D721Med (cell line): ENCODE data around the gene TBXAS1.

Experiments
- DNase-seq: peaks from one replicate; pipeline ENCODE4 v3.0.0; 2011; ENCODE audit warnings: low spot score; ENCODE audit not compliant: insufficient read length
- FAIRE-seq: peaks from 2 replicates; lab custom pipeline; 2011; peaks lifted over from hg19 to GRCh38; lab: Jason Lieb, UNC
- TF ChIP-seq, protein P1 (sequence below): IDR thresholded peaks from 2 replicates; pipeline ENCODE4 v1.5.1; 2012; ENCODE audit warnings: mild to moderate bottlenecking, control low read depth; ENCODE audit not compliant: insufficient read depth; ENCODE audit errors: missing control alignments

Gene TBXAS1

GRCh38 chr7:139936760-139937310 lies 107.8 kb downstream of the TBXAS1 start:
- TF ChIP-seq, protein P1, sequence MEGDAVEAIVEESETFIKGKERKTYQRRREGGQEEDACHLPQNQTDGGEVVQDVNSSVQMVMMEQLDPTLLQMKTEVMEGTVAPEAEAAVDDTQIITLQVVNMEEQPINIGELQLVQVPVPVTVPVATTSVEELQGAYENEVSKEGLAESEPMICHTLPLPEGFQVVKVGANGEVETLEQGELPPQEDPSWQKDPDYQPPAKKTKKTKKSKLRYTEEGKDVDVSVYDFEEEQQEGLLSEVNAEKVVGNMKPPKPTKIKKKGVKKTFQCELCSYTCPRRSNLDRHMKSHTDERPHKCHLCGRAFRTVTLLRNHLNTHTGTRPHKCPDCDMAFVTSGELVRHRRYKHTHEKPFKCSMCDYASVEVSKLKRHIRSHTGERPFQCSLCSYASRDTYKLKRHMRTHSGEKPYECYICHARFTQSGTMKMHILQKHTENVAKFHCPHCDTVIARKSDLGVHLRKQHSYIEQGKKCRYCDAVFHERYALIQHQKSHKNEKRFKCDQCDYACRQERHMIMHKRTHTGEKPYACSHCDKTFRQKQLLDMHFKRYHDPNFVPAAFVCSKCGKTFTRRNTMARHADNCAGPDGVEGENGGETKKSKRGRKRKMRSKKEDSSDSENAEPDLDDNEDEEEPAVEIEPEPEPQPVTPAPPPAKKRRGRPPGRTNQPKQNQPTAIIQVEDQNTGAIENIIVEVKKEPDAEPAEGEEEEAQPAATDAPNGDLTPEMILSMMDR = no peak
- DNase-seq (no peak), FAIRE-seq (no peak)

GRCh38 chr7:139937715-139938114 lies 108.7 kb downstream of the TBXAS1 start:
- DNase-seq (no peak), FAIRE-seq (no peak)
- TF ChIP-seq, protein P1 = no peak

- no peak for DNase-seq
- TF ChIP-seq, protein P1 = no peak
- no peak for FAIRE-seq
Observed at GRCh38 chr7:139940866-139941265, 111.8 kb downstream of the TBXAS1 start.

DNA sequence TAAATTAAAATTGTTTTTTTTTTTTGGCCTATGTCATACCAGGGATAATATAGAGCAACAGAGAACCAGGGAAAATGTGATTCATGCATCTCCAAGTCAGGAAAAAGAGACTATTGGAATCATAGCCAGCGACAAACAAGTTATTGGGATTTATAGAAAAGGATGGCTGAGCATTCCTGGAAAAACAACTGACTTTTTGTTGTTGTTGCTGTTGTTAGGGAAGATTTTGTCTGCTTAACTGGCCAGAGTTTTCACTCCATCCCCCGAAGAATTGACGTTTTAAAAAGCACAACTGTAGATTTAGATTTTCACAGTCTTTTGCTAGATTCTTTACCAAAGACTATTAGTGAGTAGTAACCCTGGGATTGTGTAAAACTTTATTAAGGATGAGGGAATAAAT lies 112.4 kb downstream of the TBXAS1 start:
- TF ChIP-seq, protein P1 = no peak
- DNase-seq (no peak), FAIRE-seq (no peak)

DNA sequence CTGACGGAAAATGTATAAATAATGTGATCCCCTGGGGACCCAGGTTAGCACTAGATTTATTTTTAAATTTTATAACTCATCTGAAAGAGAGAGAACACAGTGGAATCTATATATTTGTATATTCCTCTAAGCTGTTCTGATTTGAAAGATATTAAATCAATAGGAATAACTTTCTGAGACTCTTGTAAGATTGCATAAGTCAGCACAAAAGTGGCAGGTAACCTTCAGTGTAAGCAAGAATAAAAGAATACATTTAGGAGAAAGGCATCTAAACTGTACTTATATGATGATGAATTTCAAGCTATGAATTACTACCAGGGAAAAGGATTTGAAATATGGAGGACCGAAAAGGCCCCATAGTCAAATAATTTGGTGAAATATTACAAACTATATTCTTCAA lies 112.8 kb downstream of the TBXAS1 start:
- FAIRE-seq (no peak), DNase-seq (no peak)
- TF ChIP-seq, protein P1 = no peak

- no peak for FAIRE-seq
- no peak for DNase-seq
- TF ChIP-seq, protein P1 = no peak
Observed at GRCh38 chr7:139942636-139943035, 113.6 kb downstream of the TBXAS1 start.

DNA sequence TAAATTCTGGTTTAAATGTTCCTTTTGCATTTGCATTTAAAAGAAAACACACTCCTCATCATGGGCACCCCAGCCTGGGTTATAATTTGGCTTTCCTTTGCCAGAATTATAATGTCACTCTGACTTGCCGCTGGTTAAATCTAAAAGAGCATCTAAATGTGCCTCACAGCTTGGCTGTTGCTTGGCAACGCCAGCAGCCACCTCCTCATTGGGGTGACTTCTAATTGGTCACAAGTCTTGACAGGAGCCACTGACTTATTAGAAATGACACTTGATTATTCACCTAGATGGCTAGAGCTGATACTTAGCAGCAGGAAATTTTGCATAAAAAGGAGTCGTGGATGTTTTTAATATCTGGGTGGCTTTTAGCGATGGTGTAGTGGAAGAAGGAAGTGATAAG lies 114.3 kb downstream of the TBXAS1 start:
- FAIRE-seq (no peak), DNase-seq (no peak)

More for the DNA sequence above, 114.3 kb downstream of the TBXAS1 start:
- TF ChIP-seq, protein P1 = no peak
